Lower leg skin (tissue), 3 donors: ENCODE results near the gene TMEM217.

Source experiments
- POLR2A ChIP-seq, 2 donors: fragments of 450-650 bp; IDR thresholded peaks; one replicate each; pipeline ENCODE4 v1.6.1; 2016 to 2017; ENCODE audit warnings: antibody characterized with exemption in 2 of 2, mild to moderate bottlenecking in 1 of 2, moderate library complexity in 1 of 2
- TF ChIP-seq, protein P1 (sequence below), 3 donors: fragments of 450-650 bp; IDR thresholded peaks; one replicate each; pipeline ENCODE4 v1.5.1; 2016; ENCODE audit warnings: antibody characterized with exemption in 3 of 3, mild to moderate bottlenecking in 3 of 3, moderate library complexity in 2 of 3

GRCh38 chr6:37265001-37265400, 7.1 kb upstream of the TMEM217 start:
- TF ChIP-seq, protein P1, sequence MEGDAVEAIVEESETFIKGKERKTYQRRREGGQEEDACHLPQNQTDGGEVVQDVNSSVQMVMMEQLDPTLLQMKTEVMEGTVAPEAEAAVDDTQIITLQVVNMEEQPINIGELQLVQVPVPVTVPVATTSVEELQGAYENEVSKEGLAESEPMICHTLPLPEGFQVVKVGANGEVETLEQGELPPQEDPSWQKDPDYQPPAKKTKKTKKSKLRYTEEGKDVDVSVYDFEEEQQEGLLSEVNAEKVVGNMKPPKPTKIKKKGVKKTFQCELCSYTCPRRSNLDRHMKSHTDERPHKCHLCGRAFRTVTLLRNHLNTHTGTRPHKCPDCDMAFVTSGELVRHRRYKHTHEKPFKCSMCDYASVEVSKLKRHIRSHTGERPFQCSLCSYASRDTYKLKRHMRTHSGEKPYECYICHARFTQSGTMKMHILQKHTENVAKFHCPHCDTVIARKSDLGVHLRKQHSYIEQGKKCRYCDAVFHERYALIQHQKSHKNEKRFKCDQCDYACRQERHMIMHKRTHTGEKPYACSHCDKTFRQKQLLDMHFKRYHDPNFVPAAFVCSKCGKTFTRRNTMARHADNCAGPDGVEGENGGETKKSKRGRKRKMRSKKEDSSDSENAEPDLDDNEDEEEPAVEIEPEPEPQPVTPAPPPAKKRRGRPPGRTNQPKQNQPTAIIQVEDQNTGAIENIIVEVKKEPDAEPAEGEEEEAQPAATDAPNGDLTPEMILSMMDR (IDR thresholded peaks at IDR 0.05) = no peak
- no peak for TF ChIP-seq POLR2A (IDR thresholded peaks at IDR 0.05)
